Activated naive CD4-positive, alpha-beta T cell treated with anti-CD3 and anti-CD28 coated beads, Interleukin-2, amount 50 U/mL, for 72 hours (primary cell): ENCODE measurements around the gene SDK1. TPM values are rescaled to one million over a fixed set of nuclear protein-coding genes. Genes with fewer than 3 reads are reported as not detected.
A peak's percentile ranks its signal among the peaks of the same experiment; 100 is the strongest.

ENCODE experiments used
- ATAC-seq, 2 donors: fragments of 150-1000 bp; cut with Tn5 transposase; 2 replicates each; pipeline ENCODE4 v1.10.0; 2021; ENCODE audit warnings: mild to moderate bottlenecking in 2 of 2, moderate library complexity in 2 of 2
- DNase-seq, 2 donors: peaks; one replicate each; pipeline ENCODE4 v3.0.0; 2021 to 2022; ENCODE audit warnings: low spot score in 2 of 2
- H3K27ac Mint-ChIP-seq, 2 donors: one replicate each; pipeline ENCODE4 v1.8.0; 2022; ENCODE audit warnings: mild to moderate bottlenecking in 2 of 2, mixed read lengths in 2 of 2
- H3K36me3 Mint-ChIP-seq, 2 donors: one replicate each; pipeline ENCODE4 v1.8.0; 2022; ENCODE audit warnings: mixed read lengths in 2 of 2
- H3K9me3 Mint-ChIP-seq, 2 donors: one replicate each; pipeline ENCODE4 v1.8.0; 2022; ENCODE audit warnings: mixed read lengths in 2 of 2
- total RNA-seq, 2 donors: library from RNA; stranded (reverse); gene quantifications; one replicate each; pipeline ENCODE4 v1.2.3, GENCODE V29; 2022

SDK1 gene
- total RNA-seq, 2 donors from 2014 or later: 1.3 to 2.1 TPM

DNA sequence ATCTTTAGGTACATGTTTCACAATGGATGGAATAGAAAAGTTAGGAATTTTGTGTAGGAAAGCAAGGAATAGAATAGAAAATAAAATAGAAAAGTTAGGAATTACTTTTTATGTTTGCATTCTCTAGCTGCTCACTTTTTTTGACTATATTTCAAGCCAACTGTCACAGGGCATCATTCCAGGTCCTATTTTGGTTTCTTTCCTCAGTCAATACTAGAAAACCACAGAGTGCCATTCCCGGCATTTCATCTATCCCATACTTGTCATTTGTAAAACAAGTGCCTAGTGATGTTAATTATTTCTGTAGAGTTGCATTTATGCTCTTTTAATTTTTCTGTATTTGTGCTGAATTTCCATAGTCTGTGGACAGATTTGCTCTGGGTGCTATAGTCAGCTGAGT is 66.2 kb downstream of the SDK1 start:
- no peaks in the 10 kb centered on the region for H3K9me3 Mint-ChIP-seq
- ATAC-seq (no peak), DNase-seq (no peak)
- no peak overlapping the region for H3K27ac Mint-ChIP-seq
- H3K36me3 Mint-ChIP-seq: no peaks in the 10 kb centered on the region

DNA sequence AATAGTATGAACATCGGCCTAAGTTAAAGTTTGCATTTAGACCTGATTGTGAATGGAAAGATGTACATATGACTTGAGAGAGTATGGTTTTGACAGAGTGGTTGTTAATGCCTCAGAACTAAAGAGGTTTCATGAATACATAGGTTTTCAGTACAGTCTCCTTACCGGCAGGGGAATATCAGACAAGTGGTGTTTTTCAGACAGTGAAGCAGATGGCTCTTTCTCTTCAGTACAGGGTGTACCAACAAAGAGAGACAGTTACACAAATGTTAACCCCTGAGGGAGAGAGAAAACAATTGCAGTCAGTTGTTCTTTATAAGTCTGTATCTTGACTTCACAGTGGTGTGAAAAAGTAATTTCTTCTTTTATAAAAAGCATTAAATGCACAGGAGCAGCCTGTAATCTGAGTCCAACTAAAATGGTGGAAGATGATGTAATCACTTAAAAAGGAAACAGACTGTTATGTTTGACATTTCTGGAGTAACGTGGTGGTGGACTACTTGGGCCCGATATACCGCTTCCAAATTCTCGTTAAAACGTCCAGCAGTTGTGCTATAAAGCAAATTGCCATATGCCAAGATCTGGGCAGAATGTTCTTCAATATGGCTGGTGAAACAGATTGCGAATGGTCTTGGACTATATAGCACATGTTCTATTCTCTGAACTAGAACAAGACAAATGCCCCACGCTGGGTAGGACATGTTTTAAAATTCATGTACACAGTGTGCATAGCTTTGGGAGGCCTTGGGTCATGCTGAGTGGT is 69.2 kb downstream of the SDK1 start:
- ATAC-seq (no peak), DNase-seq (no peak)
- no peaks in the 10 kb centered on the region for H3K9me3 Mint-ChIP-seq
- no peak overlapping the region for H3K27ac Mint-ChIP-seq
- no peaks in the 10 kb centered on the region for H3K36me3 Mint-ChIP-seq

DNA sequence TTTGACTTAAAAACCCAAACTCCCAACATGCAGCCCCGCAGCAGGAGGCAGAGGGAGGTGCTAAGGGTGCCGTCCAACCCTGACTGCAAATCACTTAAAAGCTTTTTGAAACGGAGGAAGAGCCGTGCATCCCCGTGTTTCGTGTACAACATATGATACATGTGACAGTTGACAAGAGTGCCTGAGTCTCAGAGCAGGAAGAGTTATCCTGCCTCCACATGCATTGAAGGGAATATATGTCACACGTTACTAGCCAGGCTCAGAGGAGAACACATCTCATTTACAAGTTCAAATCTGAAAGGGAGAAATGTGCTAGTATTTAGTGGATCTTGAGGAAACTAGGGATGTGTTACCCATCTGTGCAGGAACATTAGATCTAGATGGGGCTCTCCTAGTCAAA is 69.9 kb downstream of the SDK1 start:
- Mint-ChIP-seq H3K27ac (no peak overlapping the region), H3K9me3 (no peaks in the 10 kb centered on the region), H3K36me3 (no peaks in the 10 kb centered on the region)
- DNase-seq (no peak), ATAC-seq (no peak)

DNA sequence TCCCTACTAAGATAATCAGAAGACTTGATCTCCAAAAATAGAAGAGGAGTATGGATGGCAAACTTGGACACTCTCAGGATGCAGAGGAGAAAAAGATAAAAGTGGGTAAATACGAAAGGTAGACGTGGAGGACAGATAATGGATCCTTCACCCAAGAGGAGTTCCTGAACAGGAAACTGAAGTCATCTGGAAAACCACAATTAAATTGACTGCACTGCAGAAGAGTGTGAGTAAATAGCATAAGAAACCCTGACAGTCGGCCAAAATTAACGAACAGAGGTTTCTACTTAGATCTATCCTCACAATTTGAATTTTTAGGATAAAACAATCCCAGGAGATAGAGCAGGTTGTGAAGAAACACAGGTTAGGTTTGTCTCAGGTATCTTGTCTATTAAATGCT is 70.5 kb downstream of the SDK1 start:
- Mint-ChIP-seq H3K27ac (no peak overlapping the region), H3K9me3 (no peaks in the 10 kb centered on the region), H3K36me3 (no peaks in the 10 kb centered on the region)
- ATAC-seq (no peak), DNase-seq (no peak)

DNA sequence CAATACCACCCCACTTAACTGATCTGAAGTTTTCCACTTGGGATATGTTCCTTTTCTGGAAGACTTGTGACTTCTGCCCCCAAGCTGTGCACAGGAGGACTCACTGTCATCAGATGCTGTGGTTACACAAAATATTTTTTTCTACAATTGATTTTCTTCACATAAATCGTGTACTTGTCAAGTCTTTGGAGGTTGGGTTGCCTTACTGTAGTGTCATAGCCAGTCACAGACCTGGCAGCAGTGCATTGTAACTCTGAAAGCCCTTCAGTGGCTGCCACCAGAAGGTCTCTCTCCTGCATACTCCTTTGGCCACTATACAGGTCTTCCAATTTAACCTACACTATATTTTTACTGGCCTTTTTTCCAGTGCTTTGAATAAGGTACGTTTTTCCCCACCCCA is 73.2 kb downstream of the SDK1 start:
- no peaks in the 10 kb centered on the region for H3K9me3 Mint-ChIP-seq
- ATAC-seq: no peak

DNA sequence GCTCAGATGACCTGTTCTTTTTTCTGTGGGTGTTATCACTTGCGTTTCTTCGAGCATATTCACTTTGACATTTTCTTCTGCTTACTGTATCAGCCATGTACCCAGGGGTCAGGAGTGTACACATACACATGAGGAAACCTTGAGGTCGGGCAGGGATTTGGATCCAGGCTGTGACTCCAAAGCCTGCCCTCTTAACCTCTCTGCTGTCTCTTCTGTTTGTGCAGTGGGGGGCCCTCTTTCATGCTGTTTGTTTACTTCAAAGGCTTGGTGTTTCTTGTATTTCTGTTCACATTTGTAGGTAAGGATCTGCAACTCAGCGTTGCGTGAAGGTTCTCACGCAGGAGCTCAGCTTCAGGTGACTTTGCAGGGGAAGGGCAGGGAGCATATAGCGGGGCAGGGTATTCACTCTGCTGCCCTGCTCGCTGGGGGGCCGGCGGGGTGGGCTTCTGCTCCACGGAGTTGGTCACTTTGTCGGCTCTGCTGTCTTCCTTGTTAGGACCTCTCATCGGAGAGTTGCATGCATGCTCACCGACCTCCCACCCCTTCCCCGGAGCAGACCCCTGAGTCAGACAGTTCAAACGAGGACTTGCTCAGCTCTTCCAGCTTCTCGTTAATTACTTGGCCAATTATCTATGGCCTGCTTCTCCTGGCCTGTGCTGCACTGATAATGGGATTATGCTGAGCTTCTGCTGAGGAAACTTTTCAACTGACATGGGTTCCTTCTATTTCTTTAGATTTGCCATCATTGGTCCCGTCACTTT is 77.5 kb downstream of the SDK1 start:
- Mint-ChIP-seq H3K9me3 (no peaks in the 10 kb centered on the region), H3K36me3 (no peaks in the 10 kb centered on the region), H3K27ac (no peak overlapping the region)
- no peak for DNase-seq
- ATAC-seq: no peak

More for the DNA sequence above, 73.2 kb downstream of the SDK1 start:
- DNase-seq: no peak
- H3K36me3 Mint-ChIP-seq: no peaks in the 10 kb centered on the region
- no peak overlapping the region for H3K27ac Mint-ChIP-seq

DNA sequence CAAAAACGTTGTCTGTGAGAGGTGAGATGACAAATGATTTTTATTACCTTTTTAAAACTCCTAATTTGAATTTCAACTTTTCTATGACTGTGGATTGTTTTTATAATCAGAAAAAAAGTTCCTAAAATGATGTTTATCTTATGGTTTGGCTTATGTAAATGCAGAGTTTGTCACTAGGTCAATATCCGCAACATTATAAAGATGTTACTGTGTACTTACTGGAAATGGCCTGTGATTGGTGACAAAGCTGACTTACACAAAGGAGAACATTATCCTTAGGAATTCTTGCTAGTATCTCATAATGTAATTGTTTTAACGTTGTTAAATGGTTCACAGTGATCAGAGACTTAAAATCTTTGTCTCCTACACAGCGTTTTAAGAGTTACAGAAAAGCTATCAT is 79.0 kb downstream of the SDK1 start:
- no peak for DNase-seq
- H3K36me3 Mint-ChIP-seq: no peaks in the 10 kb centered on the region
- no peak for ATAC-seq
- no peaks in the 10 kb centered on the region for H3K9me3 Mint-ChIP-seq
- H3K27ac Mint-ChIP-seq: no peak overlapping the region

DNA sequence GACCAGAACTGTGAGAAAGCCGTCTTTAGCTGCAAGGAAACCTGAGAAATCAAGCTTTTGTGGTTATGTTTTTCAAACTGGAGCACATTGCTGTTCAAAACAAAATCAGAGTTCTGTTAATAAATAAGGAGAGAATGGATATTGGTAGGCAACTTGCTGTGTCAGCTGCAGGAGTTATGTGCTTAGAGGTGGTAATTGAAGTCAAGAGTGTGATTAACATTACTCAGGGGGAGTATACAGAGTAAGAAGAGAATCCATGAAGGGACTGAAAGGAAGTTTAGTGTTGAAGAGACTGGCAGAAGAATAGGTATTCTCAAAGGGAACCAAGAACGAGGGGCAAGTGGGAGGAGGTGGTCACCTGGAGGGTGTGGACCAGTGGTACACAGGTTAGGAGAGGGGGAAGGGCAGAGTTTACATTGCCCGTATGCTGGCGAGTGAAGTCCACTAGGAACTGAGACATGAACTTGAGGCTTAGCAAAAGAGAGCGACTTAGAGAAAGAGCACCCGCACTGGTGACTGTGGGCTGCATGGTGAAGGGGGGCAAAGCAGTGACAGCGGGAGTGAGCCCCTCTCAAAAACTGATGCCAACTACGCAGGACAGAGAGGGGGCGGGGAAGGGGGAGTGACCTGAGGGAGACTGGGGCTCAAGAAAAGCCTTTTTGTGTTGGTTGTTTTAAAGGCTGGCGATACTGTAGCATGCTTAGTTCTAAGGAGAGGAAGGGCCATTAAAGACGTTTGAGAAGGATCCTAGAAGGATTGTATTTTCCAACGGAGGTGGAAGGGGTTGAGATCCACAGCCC is 80.0 kb downstream of the SDK1 start:
- ATAC-seq: no peak

DNA sequence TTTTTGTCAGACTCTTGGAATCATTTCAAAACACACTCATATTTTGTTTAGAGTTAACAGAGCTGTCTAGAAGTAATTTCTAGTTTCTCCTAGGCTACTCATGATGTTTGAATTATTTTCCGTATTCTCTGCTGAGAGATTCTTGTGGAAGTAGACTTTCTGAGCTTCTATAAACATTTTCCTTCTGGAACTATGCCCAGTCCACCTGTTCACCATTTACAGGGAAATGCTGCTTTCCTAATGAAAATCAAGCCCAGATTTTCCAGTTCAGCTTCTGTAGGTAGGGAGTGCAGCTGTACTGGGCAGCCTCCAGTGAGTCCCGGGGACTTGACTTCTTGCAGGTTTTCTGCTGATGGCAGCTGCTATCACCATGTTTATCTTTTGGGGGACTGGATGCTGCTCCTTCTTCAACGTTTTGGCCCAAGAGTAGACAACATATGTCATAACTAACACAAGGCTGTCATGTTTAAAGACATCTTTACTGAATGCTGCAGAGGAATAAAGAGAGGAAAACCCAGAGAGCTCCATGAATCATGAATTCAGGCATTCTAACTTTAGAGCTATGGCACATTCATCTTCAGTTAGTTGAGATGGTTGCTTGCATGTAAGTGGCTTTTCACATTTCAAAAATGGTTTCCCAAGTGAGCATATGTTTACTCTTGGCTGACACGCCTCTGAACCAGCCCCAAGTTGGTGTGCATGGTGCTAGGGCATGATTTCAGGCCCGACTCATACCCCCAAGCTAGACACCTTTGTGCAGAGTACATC is 85.6 kb downstream of the SDK1 start:
- Mint-ChIP-seq H3K27ac (no peak overlapping the region), H3K9me3 (peaks cover 0 to 6% of the 10 kb centered on the region in 2 donors), H3K36me3 (no peaks in the 10 kb centered on the region)
- ATAC-seq: no peak
- DNase-seq: no peak

More for the DNA sequence above, 80.0 kb downstream of the SDK1 start:
- no peaks in the 10 kb centered on the region for H3K9me3 Mint-ChIP-seq
- no peaks in the 10 kb centered on the region for H3K36me3 Mint-ChIP-seq
- DNase-seq: no peak
- H3K27ac Mint-ChIP-seq: no peak overlapping the region

DNA sequence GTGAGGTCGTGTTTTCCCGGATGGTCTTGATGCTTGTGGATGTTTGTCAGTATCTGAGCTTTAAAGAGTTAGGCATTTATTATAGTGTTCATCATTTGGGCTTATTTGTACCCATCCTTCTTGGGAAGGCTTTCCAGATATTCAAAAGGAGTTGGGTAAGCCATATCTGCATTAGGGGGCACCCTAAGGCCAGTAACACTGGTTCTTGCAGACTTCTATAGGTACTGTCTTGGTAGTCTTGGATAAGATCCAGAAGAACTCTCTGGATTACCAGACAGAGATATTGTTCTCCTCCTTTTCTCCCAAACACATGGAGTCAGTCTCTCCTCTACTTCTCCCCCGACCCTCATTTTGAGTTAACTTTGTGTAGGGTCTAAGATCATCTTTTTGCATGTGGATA is 92.8 kb downstream of the SDK1 start:
- H3K27ac Mint-ChIP-seq: no peak overlapping the region
- no peak for DNase-seq
- peaks cover 20 to 25% of the 10 kb centered on the region in 2 donors for H3K9me3 Mint-ChIP-seq
- peaks cover 9 to 20% of the 10 kb centered on the region in 2 donors for H3K36me3 Mint-ChIP-seq
- ATAC-seq: no peak

DNA sequence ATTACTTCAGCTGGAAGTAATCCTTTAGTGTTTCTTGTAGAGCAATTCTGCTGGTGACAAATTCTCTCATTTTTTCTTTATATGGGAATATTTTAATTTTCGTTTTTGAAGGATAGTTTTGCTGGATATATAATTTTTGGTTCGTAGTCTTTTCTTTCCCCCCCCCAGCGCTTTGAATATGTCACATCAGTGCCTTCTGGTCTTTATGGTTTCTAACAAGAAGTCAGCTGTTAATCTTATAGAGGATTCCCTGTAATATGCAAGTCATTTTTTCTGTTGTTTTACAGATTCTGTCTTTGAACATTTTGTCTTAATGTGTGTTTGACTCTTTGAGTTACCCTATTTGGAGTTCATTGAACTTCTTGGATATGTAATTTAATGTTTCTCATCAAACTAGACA is 96.3 kb downstream of the SDK1 start:
- DNase-seq (no peak), ATAC-seq (no peak)
- H3K27ac Mint-ChIP-seq: no peak overlapping the region
- H3K36me3 Mint-ChIP-seq: peaks cover 9 to 24% of the 10 kb centered on the region in 2 donors
- H3K9me3 Mint-ChIP-seq: peaks cover 27 to 29% of the 10 kb centered on the region in 2 donors

DNA sequence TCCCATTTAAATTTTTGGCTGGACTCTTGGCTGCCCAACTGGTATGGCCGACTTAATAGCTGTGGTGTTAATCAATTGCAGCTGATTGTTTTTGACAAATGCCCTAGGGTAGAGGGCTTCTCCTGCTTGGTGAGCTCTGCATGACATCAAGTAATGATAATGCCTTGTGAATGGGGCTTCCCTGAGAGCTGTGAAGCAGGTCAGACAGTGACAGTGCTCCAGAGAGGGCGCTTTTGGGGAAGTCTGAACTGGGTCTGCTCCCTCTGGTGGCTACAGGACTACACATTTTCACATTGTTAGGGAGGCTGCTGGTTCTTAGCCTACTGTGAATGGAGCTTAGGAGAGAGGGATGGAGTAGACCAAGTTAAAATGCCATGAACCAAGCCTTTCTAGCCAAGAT is 98.8 kb downstream of the SDK1 start:
- Mint-ChIP-seq H3K36me3 (peaks cover 9 to 24% of the 10 kb centered on the region in 2 donors), H3K9me3 (peaks cover 23 to 27% of the 10 kb centered on the region in 2 donors), H3K27ac (no peak overlapping the region)
- DNase-seq: no peak
- ATAC-seq: peak in 1 of 2 donors; percentile 46

DNA sequence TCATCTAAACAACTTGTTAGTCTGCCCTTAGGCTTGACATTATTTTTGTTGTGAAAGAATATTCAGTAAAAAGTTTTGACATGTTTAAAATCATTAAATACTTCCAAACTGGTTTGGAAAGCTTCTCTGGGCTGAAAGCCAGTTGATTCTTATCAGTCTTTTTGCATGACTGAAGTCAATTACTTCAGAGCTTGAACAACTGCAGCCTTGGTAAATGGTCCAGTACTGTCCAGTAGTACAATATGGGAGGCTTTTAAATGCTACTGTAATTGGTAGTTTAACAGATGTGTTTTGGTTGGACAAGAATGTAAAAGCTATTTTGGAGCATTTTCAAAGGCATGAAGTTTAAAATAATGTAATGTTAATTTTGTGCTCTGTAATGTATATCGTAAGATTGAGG is 103.4 kb downstream of the SDK1 start:
- DNase-seq: no peak
- ATAC-seq: no peak
- Mint-ChIP-seq H3K9me3 (peaks cover 0 to 3% of the 10 kb centered on the region in 2 donors), H3K27ac (no peak overlapping the region), H3K36me3 (no peaks in the 10 kb centered on the region)

DNA sequence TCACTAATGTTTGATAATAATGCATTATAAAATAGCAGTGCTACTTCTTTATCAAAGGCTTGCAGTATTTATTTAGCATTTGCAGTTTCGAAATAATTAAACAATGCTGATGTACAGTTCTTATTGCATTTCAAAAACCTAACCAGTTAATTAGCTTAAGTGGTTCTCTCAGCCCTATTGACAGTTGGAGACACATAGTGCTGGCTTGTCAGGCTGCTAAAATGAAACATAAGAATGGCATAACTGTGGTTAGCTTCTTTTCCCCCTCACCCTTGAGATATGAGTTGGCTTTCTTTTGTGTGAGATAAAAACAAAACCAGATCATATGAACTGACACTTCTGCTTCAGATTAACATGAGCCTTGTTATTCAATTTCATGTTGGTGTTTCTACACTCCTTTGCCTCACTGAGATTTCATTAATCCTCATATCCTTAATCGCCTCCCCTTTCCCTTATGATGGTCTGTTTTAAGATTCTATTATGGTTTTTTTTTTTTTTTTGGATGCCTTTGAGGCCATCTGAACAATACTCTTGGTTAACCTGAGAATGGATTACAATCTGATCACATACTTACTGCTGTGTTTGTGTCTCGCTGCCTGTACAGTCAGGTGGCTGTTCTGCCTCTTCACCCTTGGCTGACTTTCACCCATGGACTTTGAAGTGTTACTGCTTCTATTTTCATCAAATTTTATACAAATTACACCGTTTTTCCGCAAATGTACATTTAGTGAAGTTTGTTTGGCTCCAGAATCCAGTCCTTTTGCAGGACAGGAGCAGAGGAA is 108.0 kb downstream of the SDK1 start:
- H3K9me3 Mint-ChIP-seq: no peaks in the 10 kb centered on the region
- no peaks in the 10 kb centered on the region for H3K36me3 Mint-ChIP-seq
- DNase-seq: peak in 1 of 2 donors; percentile 6
- H3K27ac Mint-ChIP-seq: peak overlapping the region in 1 of 2 donors; percentile 5
- peak; percentile 90 to 99 for ATAC-seq

DNA sequence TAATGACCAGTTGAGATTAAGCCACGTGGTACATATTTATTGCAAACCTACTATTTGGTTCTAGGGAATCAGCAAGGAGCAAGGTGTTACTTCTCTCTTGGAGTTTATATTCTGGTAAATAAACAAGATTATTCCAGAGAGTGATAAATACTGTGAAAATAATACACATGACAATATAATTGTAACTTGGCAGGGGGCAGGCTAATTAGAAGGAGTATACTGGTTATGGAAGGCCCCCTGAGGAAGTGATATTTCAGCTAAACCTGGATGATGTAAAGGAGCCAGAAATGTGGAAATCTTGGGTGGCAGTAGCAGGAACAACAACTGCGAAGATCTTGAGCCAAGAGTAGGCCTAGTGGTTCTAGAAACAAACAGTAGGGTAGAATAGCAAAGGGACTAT is 111.8 kb downstream of the SDK1 start:
- ATAC-seq (no peak), DNase-seq (no peak)
- Mint-ChIP-seq H3K9me3 (no peaks in the 10 kb centered on the region), H3K36me3 (no peaks in the 10 kb centered on the region), H3K27ac (no peak overlapping the region)

DNA sequence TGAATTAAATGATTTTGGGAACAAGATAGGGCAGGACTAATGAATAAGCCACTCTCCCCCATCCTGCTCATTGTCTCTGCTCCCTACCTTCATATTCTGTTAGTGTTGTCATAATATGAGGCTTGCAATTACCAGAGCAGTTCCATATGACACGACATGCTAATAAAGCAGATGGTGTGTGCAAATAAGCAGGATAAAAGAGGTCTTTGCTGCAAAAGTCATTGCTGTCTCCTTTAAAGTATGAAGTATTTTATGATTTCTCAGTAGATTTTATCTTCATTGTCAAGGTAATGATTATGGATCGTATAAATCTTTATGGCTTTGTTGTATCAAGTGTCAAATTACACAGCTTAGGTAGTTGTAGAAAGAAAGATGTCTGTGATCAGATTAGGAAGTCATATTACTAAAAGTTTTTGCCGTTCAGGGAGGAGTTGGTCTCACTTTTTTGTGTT is 114.8 kb downstream of the SDK1 start:
- Mint-ChIP-seq H3K27ac (no peak overlapping the region), H3K9me3 (no peaks in the 10 kb centered on the region)
- no peak for DNase-seq

More for the DNA sequence above, 114.8 kb downstream of the SDK1 start:
- H3K36me3 Mint-ChIP-seq: no peaks in the 10 kb centered on the region
- ATAC-seq: no peak
